Measurements from ENCODE around the gene UGGT1. TPM values are rescaled to one million over a fixed set of nuclear protein-coding genes. Genes with fewer than 3 reads are reported as not detected.
A peak's percentile ranks its signal among the peaks of the same experiment; 100 is the strongest.
"Not testable (repeated sequence)": the region's sequence is repeated elsewhere in the genome, so short reads cannot be mapped to it uniquely, and the experiment has no call there.

Gene UGGT1
- total RNA-seq, 2 donors from 2014 or later, result 36.5 to 53.2 TPM

- no peaks in the 10 kb centered on the region for H3K4me1 Mint-ChIP-seq
Observed at GRCh38 chr2:128172191-128172590, 81.2 kb downstream of the UGGT1 start.

DNA sequence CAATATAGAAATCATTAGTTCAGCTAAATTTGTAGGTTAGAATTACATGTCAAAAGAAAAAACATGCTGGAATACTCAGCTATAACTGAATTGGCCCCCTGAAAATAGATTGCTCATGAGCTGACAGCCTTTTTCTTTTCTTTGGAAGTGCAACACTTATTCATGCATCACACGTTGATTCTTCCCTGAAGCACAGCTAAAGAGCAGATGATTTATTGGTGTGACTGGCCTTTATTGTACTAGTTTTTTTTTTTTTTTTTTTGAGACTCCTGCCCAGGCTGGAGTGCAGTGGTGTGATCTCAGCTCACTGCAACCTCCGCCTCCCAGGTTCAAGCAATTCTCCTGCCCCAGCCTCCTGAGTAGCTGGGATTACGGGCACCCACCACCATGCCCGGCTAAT is 83.1 kb downstream of the UGGT1 start:
- H3K4me3 Mint-ChIP-seq; H3K9me3 Mint-ChIP-seq; H3K4me1 Mint-ChIP-seq; ATAC-seq (replicated peaks); H3K27me3 Mint-ChIP-seq; H3K27ac Mint-ChIP-seq: not testable (repeated sequence)
- H3K36me3 Mint-ChIP-seq (ENCODE audit: low read depth), result peaks cover 100% of the 10 kb centered on the region

More at GRCh38 chr2:128172191-128172590, 81.2 kb downstream of the UGGT1 start:
- H3K9me3 Mint-ChIP-seq, result no peaks in the 10 kb centered on the region
- no peaks in the 10 kb centered on the region for H3K27me3 Mint-ChIP-seq
- H3K27ac Mint-ChIP-seq, result no peak overlapping the region
- no peak overlapping the region for H3K4me3 Mint-ChIP-seq
- ATAC-seq (replicated peaks), result no peak
- peaks cover 100% of the 10 kb centered on the region for H3K36me3 Mint-ChIP-seq (ENCODE audit: low read depth)

DNA sequence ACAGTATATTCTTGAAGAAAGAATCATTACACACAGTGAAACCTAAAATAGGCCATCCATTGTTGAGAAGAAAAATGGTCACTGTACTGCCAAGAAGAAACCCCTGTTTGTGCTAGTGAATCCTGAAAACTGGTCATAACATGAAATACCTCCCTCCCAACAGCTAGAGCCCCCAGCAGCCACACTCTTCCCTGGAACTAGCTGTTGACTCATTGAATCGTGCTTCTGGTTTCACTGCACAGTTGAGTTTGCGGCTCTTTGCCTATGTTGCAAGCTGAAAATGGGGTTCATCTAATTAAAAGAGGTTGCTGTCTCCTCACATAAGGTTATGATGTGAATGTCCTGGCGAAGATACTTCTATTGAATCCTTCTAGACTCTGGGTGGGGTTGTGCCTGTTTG is 86.3 kb downstream of the UGGT1 start:
- H3K9me3 Mint-ChIP-seq, result no peaks in the 10 kb centered on the region
- H3K4me3 Mint-ChIP-seq, result no peak overlapping the region
- no peak for ATAC-seq (replicated peaks)
- H3K4me1 Mint-ChIP-seq, result peaks cover 6% of the 10 kb centered on the region
- no peak overlapping the region for H3K27ac Mint-ChIP-seq
- no peaks in the 10 kb centered on the region for H3K27me3 Mint-ChIP-seq
- peaks cover 100% of the 10 kb centered on the region for H3K36me3 Mint-ChIP-seq (ENCODE audit: low read depth)

DNA sequence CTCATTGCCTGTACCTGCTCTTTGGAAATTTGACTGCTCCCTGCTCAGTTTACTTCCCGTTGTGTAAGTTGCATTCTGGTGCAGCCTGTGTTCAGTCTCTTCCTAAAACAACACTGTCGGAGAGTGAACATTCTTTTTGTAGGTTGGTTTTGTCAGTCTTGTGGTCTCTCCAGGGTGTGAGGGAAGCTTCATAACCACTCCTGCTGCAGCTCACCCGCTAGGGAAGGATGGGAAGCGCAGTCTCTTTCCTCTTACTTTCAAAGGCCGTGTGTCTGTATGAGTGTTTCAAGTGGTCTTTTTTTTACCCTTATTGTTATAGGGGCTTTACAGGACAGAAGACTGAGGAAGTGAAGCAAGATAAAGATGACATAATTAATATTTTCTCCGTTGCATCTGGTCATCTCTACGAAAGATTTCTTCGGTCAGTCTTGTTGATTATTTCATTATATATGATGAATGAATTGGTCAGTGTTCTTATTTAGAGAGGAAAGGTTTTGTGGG is 87.2 kb downstream of the UGGT1 start:
- H3K27me3 Mint-ChIP-seq, result no peaks in the 10 kb centered on the region
- peak overlapping the region; percentile 20 for H3K27ac Mint-ChIP-seq
- H3K9me3 Mint-ChIP-seq, result no peaks in the 10 kb centered on the region
- H3K4me1 Mint-ChIP-seq, result peaks cover 6% of the 10 kb centered on the region
- no peak for ATAC-seq (replicated peaks)
- H3K36me3 Mint-ChIP-seq (ENCODE audit: low read depth), result peaks cover 100% of the 10 kb centered on the region
- H3K4me3 Mint-ChIP-seq, result no peak overlapping the region

- ATAC-seq (replicated peaks), result peak; percentile 90
- Mint-ChIP-seq H3K4me1 (peaks cover 6% of the 10 kb centered on the region), H3K36me3 (ENCODE audit: low read depth) (peaks cover 100% of the 10 kb centered on the region), H3K27me3 (no peaks in the 10 kb centered on the region), H3K4me3 (no peak overlapping the region), H3K27ac (peak overlapping the region; percentile 20), H3K9me3 (no peaks in the 10 kb centered on the region)
Observed at GRCh38 chr2:128178650-128179460, 87.9 kb downstream of the UGGT1 start.

- Mint-ChIP-seq H3K4me3 (no peak overlapping the region), H3K27ac (no peak overlapping the region), H3K9me3 (no peaks in the 10 kb centered on the region), H3K27me3 (no peaks in the 10 kb centered on the region), H3K4me1 (peaks cover 6% of the 10 kb centered on the region), H3K36me3 (ENCODE audit: low read depth) (peaks cover 100% of the 10 kb centered on the region)
- no peak for ATAC-seq (replicated peaks)
Observed at GRCh38 chr2:128179461-128179755, 88.4 kb downstream of the UGGT1 start.

DNA sequence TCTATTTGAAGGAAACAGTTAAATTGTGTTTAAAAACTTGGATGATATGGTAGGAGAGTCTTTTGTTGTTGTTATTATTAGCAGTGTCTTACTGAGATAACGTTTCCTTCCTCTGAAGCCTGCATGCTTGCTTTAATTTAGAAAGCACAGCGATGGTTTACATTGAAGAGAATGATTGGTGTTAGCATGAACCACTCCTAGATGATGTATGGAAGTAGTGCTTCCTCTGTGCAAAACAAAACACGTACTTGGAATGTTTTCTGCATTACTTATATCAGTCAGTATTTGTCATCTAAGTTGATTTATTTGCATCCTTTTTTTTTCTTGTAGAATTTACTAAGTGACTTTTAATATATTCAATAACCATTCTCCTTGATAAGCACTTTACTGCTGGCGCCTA is 89.0 kb downstream of the UGGT1 start:
- no peak for ATAC-seq (replicated peaks)
- H3K27ac Mint-ChIP-seq, result no peak overlapping the region
- no peaks in the 10 kb centered on the region for H3K9me3 Mint-ChIP-seq
- no peaks in the 10 kb centered on the region for H3K27me3 Mint-ChIP-seq
- no peak overlapping the region for H3K4me3 Mint-ChIP-seq
- peaks cover 100% of the 10 kb centered on the region for H3K36me3 Mint-ChIP-seq (ENCODE audit: low read depth)
- peaks cover 6% of the 10 kb centered on the region for H3K4me1 Mint-ChIP-seq

DNA sequence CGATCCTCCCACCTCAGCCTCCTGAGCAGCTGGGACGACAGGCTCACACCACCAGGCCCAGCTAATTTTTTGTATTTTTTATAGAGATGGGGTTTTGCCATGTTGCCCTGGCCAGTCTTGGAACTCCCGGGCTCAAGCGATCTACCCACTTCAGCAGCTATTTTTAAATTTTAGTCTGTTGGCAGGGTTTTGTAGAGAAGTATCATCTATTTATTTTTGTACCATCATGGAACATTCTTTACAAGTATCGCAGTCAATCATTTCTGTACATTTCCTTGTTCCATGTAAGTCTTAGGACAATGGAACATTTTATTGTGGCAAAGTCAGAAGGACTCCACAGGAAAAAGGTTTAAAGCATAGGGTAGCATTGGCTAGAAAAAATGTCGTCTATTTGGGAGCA is 94.6 kb downstream of the UGGT1 start:
- H3K9me3 Mint-ChIP-seq, result no peaks in the 10 kb centered on the region
- ATAC-seq (replicated peaks), result no peak
- no peaks in the 10 kb centered on the region for H3K27me3 Mint-ChIP-seq
- no peak overlapping the region for H3K27ac Mint-ChIP-seq
- peaks cover 99% of the 10 kb centered on the region for H3K36me3 Mint-ChIP-seq (ENCODE audit: low read depth)
- no peaks in the 10 kb centered on the region for H3K4me1 Mint-ChIP-seq
- H3K4me3 Mint-ChIP-seq, result no peak overlapping the region

GRCh38 chr2:128187032-128187654 is 96.1 kb downstream of the UGGT1 start:
- Mint-ChIP-seq H3K4me1 (no peaks in the 10 kb centered on the region), H3K27ac (no peak overlapping the region)
- no peak for ATAC-seq (replicated peaks)

GRCh38 chr2:128195435-128195984 is 104.5 kb downstream of the UGGT1 start:
- Mint-ChIP-seq H3K4me1 (peaks cover 31% of the 10 kb centered on the region), H3K9me3 (no peaks in the 10 kb centered on the region), H3K36me3 (ENCODE audit: low read depth) (peaks cover 24% of the 10 kb centered on the region), H3K27me3 (no peaks in the 10 kb centered on the region), H3K27ac (peak overlapping the region; percentile 58), H3K4me3 (peak overlapping the region; percentile 9)
- no peak for ATAC-seq (replicated peaks)

More at GRCh38 chr2:128187032-128187654, 96.1 kb downstream of the UGGT1 start:
- H3K9me3 Mint-ChIP-seq, result no peaks in the 10 kb centered on the region
- no peaks in the 10 kb centered on the region for H3K27me3 Mint-ChIP-seq
- H3K36me3 Mint-ChIP-seq (ENCODE audit: low read depth), result peaks cover 99% of the 10 kb centered on the region
- H3K4me3 Mint-ChIP-seq, result no peak overlapping the region

DNA sequence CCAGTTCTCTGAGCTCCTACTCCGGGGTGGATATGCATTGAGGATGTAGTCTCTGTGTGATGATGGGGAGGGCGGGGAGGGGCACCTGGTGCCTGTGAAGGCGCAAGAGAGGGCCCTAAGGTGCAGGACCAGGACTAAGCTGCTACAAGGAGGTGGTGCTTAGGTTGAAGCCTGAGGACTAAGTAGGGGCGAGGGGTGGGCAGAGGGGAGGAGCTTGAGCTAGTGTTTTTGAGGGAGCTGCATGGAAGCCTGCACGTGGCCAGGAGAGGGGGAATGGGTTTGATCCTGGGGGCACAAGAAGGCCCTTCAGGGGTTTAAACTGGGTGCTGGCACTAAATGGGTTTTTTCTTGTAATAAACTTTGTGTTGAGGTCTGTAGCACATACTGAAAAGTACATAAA is 105.0 kb downstream of the UGGT1 start:
- H3K27me3 Mint-ChIP-seq, result no peaks in the 10 kb centered on the region
- no peaks in the 10 kb centered on the region for H3K9me3 Mint-ChIP-seq
- H3K36me3 Mint-ChIP-seq (ENCODE audit: low read depth), result peaks cover 19% of the 10 kb centered on the region
- peak overlapping the region; percentile 79 for H3K27ac Mint-ChIP-seq
- peak overlapping the region; percentile 45 for H3K4me3 Mint-ChIP-seq
- peaks cover 31% of the 10 kb centered on the region for H3K4me1 Mint-ChIP-seq
- no peak for ATAC-seq (replicated peaks)

DNA sequence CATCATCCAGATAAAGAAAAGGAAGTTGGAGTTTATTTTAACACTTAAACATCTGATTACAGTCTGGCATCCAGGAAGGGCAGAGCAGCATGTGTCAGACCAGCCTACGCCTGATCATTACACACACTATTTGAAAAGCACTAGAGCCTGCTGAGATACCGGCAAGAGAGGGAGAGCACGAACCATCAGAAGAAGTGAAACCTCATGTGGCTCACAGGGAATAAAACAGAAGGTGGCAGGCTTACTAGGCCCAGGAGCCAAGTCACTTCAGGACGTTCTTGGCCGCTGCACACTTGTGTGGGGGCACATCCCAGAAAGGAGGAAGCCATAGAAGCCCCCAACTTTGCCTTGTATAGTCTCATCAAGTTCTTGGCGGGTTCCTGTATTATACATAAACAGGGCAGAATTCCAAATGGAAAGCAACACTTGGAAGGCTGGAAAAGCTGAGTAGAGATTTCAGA is 105.5 kb downstream of the UGGT1 start:
- Mint-ChIP-seq H3K36me3 (ENCODE audit: low read depth) (peaks cover 14% of the 10 kb centered on the region), H3K27ac (peak overlapping the region; percentile 79), H3K4me3 (peak overlapping the region; percentile 45), H3K4me1 (peaks cover 31% of the 10 kb centered on the region), H3K27me3 (no peaks in the 10 kb centered on the region), H3K9me3 (no peaks in the 10 kb centered on the region)
- ATAC-seq (replicated peaks), result peak; percentile 90

- no peaks in the 10 kb centered on the region for H3K9me3 Mint-ChIP-seq
- H3K36me3 Mint-ChIP-seq (ENCODE audit: low read depth), result peaks cover 9% of the 10 kb centered on the region
- ATAC-seq (replicated peaks), result peak; percentile 64
Observed at GRCh38 chr2:128197059-128197458, 106.1 kb downstream of the UGGT1 start.

GRCh38 chr2:128198656-128199055 is 107.7 kb downstream of the UGGT1 start:
- Mint-ChIP-seq H3K36me3 (ENCODE audit: low read depth) (no peaks in the 10 kb centered on the region), H3K4me1 (peaks cover 26% of the 10 kb centered on the region), H3K27ac (peak overlapping the region; percentile 49), H3K9me3 (no peaks in the 10 kb centered on the region), H3K27me3 (no peaks in the 10 kb centered on the region), H3K4me3 (no peak overlapping the region)
- no peak for ATAC-seq (replicated peaks)

More at GRCh38 chr2:128197059-128197458, 106.1 kb downstream of the UGGT1 start:
- peak overlapping the region; percentile 79 for H3K27ac Mint-ChIP-seq
- H3K4me3 Mint-ChIP-seq, result peak overlapping the region; percentile 45
- H3K4me1 Mint-ChIP-seq, result peaks cover 31% of the 10 kb centered on the region
- no peaks in the 10 kb centered on the region for H3K27me3 Mint-ChIP-seq

DNA sequence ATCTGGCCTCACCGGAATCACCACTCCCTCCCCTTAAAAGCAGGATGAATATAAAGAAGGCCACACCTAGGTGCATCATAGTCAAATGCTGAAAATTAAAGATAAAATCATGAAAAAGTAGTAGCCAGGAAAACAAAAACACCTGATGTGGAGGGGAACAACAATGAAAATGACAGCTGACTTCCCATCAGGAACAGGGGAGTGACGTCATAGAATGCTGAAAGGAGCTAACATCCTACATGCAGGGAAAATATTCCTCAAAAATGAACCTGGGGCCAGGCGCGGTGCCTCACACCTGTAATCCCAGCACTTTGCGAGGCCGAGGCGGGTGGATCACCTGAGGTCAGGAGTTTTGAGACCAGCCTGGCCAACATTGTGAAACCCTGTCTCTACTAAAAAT is 108.1 kb downstream of the UGGT1 start:
- Mint-ChIP-seq H3K36me3 (ENCODE audit: low read depth) (no peaks in the 10 kb centered on the region), H3K27me3 (no peaks in the 10 kb centered on the region), H3K4me1 (peaks cover 26% of the 10 kb centered on the region), H3K4me3 (no peak overlapping the region), H3K27ac (no peak overlapping the region), H3K9me3 (no peaks in the 10 kb centered on the region)
- no peak for ATAC-seq (replicated peaks)

All from activated T-helper 17 cell treated with anti-CD3 and anti-CD28 coated beads, Interleukin-2, amount 50 U/mL, for 72 hours (primary cell).